ENCODE data around the gene ARHGAP24. TPM values are rescaled to one million over a fixed set of nuclear protein-coding genes. Genes with fewer than 3 reads are reported as not detected.
"Not testable (repeated sequence)": the region's sequence is repeated elsewhere in the genome, so short reads cannot be mapped to it uniquely, and the experiment has no call there.

The ARHGAP24 gene
- total RNA-seq, 4 donors from 2014 or later = 3.6 to 35.3 (median 7.2) TPM

GRCh38 chr4:85889314-85889713 lies 414.4 kb downstream of the ARHGAP24 start:
- H3K4me3 ChIP-seq = no peak overlapping the region
- TF ChIP-seq POLR2A (IDR thresholded peaks at IDR 0.05) (no peak), CTCF (IDR thresholded peaks at IDR 0.05) (no peak)
- intact Hi-C loops (cut with DNase I) = no loop called here
- H3K27ac ChIP-seq = no peak overlapping the region
- 77 to 78% methylated on average over 3 of the region's 3 CpGs for WGBS, 2 donors
- H3K9me3 ChIP-seq = no peaks in the 10 kb centered on the region
- H3K4me1 ChIP-seq = no peaks in the 10 kb centered on the region
- no peak for DNase-seq
- H3K36me3 ChIP-seq = no peaks in the 10 kb centered on the region
- H3K27me3 ChIP-seq = no peaks in the 10 kb centered on the region

GRCh38 chr4:85895755-85896154 lies 420.8 kb downstream of the ARHGAP24 start:
- H3K36me3 ChIP-seq = no peaks in the 10 kb centered on the region

DNA sequence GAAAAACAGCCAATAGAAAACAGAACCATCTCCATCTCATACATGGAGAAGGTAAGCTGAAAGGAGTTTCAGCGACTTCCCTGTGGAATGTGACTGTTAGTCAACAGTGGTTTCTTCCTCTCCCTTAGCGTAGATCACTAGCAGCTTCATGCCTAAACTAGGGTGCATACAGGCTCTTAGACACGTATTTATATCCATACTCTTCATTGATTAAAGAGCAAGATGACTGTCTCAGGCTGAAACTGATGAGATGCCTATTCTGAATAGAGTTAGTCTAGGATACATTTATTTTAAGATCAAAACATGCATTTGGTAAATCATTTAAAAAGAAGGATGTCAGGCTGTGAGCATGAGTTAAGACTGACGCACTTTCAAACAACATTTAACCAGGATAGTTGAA lies 423.3 kb downstream of the ARHGAP24 start:
- Histone ChIP-seq H3K27me3 (no peaks in the 10 kb centered on the region), H3K27ac (no peak overlapping the region), H3K4me3 (no peak overlapping the region), H3K4me1 (no peaks in the 10 kb centered on the region), H3K9me3 (no peaks in the 10 kb centered on the region), H3K36me3 (no peaks in the 10 kb centered on the region)
- TF ChIP-seq CTCF (IDR thresholded peaks at IDR 0.05) (no peak), POLR2A (IDR thresholded peaks at IDR 0.05) (no peak)
- DNase-seq = no peak
- 86 to 90% methylated on average over 4 of the region's 4 CpGs for WGBS, 2 donors
- intact Hi-C loops (cut with DNase I) = no loop called here

More at GRCh38 chr4:85895755-85896154, 420.8 kb downstream of the ARHGAP24 start:
- Histone ChIP-seq H3K4me3 (no peak overlapping the region), H3K9me3 (no peaks in the 10 kb centered on the region), H3K27ac (no peak overlapping the region), H3K4me1 (no peaks in the 10 kb centered on the region), H3K27me3 (no peaks in the 10 kb centered on the region)
- TF ChIP-seq POLR2A (IDR thresholded peaks at IDR 0.05) = no peak
- TF ChIP-seq CTCF (IDR thresholded peaks at IDR 0.05) = no peak
- WGBS, 2 donors = 91 to 93% methylated on average over 3 of the region's 3 CpGs
- intact Hi-C loops (cut with DNase I) = no loop called here
- DNase-seq = no peak

DNA sequence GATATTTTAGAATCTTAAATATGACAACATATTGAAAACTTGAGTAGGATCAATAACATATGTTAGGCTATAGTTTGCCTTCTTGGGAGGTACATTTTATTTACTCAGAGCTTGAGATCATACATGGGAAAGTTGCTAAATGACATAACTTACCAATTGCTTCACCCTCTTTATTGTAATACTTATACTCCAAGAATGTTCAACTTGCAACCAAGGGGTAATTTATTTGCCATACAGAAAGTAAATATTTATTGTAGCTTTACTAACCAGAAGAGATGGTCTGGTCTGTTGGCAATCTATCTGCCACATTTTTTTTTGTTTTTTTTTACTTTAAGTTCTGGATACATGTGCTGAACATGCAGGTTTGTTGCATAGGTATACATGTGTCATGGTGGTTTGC lies 426.6 kb downstream of the ARHGAP24 start:
- Histone ChIP-seq H3K27ac (no peak overlapping the region), H3K4me3 (no peak overlapping the region), H3K27me3 (no peaks in the 10 kb centered on the region), H3K9me3 (no peaks in the 10 kb centered on the region), H3K36me3 (no peaks in the 10 kb centered on the region), H3K4me1 (no peaks in the 10 kb centered on the region)
- DNase-seq = no peak
- no peak for TF ChIP-seq POLR2A (IDR thresholded peaks at IDR 0.05)
- TF ChIP-seq CTCF (IDR thresholded peaks at IDR 0.05) = no peak
- intact Hi-C loops (cut with DNase I) = no loop called here

GRCh38 chr4:85902647-85903046 lies 427.7 kb downstream of the ARHGAP24 start:
- intact Hi-C loops (cut with DNase I); H3K27me3 ChIP-seq; H3K4me3 ChIP-seq; H3K36me3 ChIP-seq; H3K4me1 ChIP-seq; H3K9me3 ChIP-seq; H3K27ac ChIP-seq; DNase-seq: not testable (repeated sequence)
- 95% methylated on average over 11 of the region's 11 CpGs for WGBS, 2 donors

DNA sequence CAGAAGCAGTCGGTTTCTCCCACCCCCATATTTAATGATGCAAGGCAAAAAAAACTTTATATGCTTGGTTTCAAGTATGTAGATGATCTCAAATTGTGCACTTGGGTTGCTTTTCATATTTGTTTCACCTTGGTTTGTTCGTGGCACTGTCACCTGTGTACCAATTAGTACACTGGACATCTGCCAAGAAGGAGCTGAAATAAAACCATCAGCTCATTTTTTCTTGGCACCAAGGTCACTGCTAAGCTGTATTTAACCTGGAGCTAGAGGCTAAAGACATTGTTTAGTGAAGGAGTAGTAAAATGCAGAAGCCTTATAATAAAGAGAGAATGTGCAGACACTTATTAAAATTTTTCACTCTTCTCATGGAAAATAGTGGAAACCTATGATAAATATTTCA lies 430.8 kb downstream of the ARHGAP24 start:
- H3K4me1 ChIP-seq = no peaks in the 10 kb centered on the region
- 36 to 49% methylated on average over 2 of the region's 2 CpGs for WGBS, 2 donors
- no peak for DNase-seq

More for the DNA sequence above, 430.8 kb downstream of the ARHGAP24 start:
- H3K36me3 ChIP-seq = no peaks in the 10 kb centered on the region
- H3K27me3 ChIP-seq = no peaks in the 10 kb centered on the region
- intact Hi-C loops (cut with DNase I) = no loop called here
- H3K9me3 ChIP-seq = no peaks in the 10 kb centered on the region
- no peak overlapping the region for H3K27ac ChIP-seq
- H3K4me3 ChIP-seq = no peak overlapping the region
- no peak for TF ChIP-seq POLR2A (IDR thresholded peaks at IDR 0.05)
- TF ChIP-seq CTCF (IDR thresholded peaks at IDR 0.05) = no peak

Measured in esophagus squamous epithelium (tissue), 5 donors.